Tibial nerve (tissue), 4 donors: Measurements from ENCODE around the gene USP13.

ENCODE experiments used
- EP300 ChIP-seq, 2 donors: sonication (generic); formaldehyde crosslinking; IDR thresholded peaks; one replicate each; pipeline ENCODE4 v1.6.1; 2017; ENCODE audit warnings: antibody characterized with exemption in 2 of 2, mild to moderate bottlenecking in 1 of 2
- TF ChIP-seq, protein P1 (sequence below), 5 experiments: fragments of 200-600 bp in 3 of 5; fragments of 450-650 bp in 2 of 5; sonication (generic) in 3 of 5; IDR thresholded peaks; one replicate each; pipeline ENCODE4 v1.5.1; 2016 to 2019; ENCODE audit warnings: antibody characterized with exemption in 5 of 5, mild to moderate bottlenecking in 3 of 5, moderate library complexity in 2 of 5

DNA sequence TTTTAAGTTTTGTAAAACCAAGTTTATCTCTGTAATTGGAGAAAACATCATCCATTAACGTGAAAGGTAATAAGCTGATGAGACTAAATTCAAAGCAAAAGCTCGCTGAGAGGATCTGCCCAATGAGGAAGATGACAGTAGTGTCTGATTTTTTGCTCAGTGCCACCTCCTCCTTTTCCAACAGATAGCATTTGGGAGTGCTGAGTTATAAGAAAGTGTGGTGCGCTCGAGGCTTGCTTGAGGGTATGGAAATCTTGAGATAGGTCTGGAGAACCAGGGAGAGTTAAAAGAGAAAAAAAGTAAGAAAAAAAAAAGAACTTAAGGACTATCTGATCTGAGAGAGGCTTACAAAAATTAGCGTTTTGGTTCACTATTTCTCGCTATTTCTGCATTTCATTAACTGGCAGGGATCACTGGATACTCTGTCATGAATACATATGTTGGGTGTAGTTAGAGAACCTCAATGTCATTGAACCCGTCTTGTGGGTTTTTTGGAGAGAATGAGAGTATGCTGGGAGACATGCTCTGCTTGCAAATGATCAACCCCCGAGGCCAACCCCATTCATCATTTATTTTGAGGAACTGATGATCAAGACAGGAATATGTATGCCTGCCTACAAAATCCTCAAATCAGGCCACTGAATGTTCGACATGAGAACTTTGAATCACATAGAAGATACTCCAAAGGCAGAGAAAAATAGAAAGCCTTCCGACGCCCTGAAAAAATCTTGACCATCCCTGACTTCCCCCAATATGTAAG, 973 bp upstream of the USP13 start:
- TF ChIP-seq, protein P1, sequence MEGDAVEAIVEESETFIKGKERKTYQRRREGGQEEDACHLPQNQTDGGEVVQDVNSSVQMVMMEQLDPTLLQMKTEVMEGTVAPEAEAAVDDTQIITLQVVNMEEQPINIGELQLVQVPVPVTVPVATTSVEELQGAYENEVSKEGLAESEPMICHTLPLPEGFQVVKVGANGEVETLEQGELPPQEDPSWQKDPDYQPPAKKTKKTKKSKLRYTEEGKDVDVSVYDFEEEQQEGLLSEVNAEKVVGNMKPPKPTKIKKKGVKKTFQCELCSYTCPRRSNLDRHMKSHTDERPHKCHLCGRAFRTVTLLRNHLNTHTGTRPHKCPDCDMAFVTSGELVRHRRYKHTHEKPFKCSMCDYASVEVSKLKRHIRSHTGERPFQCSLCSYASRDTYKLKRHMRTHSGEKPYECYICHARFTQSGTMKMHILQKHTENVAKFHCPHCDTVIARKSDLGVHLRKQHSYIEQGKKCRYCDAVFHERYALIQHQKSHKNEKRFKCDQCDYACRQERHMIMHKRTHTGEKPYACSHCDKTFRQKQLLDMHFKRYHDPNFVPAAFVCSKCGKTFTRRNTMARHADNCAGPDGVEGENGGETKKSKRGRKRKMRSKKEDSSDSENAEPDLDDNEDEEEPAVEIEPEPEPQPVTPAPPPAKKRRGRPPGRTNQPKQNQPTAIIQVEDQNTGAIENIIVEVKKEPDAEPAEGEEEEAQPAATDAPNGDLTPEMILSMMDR (IDR thresholded peaks at IDR 0.05) = no peak
- TF ChIP-seq EP300 (IDR thresholded peaks at IDR 0.05) = no peak
